NCI-H460 (cell line): Measurements from ENCODE around the gene YY1. TPM values are rescaled to one million over a fixed set of nuclear protein-coding genes. Genes with fewer than 3 reads are reported as not detected.
"Not testable (repeated sequence)": the region's sequence is repeated elsewhere in the genome, so short reads cannot be mapped to it uniquely, and the experiment has no call there.

ENCODE experiments used
- DNase-seq: peaks from one replicate; pipeline ENCODE4 v3.0.0-alpha.2; 2016; ENCODE audit warnings: low read depth; ENCODE audit errors: extremely low read depth
- total RNA-seq: library from RNA; depleted of rRNA; stranded (reverse); fragments of >200 nt; shearing (Covaris generic); gene quantifications from 2 replicates; pipeline ENCODE4 v1.2.3, GENCODE V29; 2014

Gene YY1
- total RNA-seq, 1 experiment from 2014 or later: 54.4 TPM

DNA sequence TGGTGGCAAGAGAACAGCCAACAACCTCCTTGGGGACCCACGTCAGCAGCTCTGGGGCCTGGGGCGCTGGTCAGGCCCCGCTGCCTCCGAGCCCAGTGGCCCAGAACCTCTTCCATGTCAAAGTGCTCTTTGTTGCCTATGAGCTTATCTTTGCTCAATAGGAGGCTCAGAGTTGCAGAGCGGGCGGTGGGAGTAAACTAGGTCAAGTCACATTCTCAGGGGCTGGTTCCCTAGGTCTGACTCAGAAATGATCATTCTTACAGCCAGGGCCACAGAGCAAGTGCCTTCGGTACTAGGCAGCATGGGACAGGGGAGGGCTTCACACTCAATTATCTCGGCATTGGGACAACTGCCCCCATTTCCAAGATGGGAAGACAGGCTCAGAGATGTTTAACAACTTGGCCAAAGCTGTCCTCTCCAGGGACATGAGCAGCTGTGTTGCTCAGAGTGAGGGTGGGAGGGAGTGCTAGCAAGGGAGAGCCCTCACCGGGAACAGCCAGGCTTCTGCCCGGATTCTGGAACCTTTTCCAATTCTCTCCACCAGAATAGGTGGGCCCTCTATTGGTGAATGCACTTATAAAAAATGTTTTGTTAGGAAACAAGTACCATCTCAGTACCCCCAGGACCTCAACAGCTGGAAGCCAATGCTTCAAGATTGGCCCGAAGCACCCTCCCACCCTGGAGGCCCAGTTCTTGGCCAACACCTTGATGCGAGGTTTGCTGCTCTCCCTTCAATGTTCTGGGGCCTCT, 55.4 kb downstream of the YY1 start:
- DNase-seq: no peak

DNA sequence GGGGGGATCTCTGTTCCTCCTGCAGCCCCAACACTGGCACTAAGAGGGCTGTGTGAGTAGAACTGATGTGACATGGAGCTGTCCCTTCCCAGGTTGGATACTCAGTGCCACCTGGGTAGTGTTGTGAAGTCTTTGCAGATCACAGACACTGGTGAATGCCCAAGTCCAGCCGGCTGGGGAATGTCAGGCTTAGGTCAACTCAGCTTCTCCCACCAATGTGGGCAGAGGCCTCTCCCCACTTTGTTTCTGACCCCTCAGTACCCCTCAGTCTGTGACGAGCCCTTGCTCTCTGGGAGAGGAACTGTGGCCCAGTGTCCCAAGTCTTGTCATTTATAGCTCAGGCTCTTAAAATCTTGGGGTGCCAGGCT, 56.0 kb downstream of the YY1 start:
- DNase-seq: no peak

DNA sequence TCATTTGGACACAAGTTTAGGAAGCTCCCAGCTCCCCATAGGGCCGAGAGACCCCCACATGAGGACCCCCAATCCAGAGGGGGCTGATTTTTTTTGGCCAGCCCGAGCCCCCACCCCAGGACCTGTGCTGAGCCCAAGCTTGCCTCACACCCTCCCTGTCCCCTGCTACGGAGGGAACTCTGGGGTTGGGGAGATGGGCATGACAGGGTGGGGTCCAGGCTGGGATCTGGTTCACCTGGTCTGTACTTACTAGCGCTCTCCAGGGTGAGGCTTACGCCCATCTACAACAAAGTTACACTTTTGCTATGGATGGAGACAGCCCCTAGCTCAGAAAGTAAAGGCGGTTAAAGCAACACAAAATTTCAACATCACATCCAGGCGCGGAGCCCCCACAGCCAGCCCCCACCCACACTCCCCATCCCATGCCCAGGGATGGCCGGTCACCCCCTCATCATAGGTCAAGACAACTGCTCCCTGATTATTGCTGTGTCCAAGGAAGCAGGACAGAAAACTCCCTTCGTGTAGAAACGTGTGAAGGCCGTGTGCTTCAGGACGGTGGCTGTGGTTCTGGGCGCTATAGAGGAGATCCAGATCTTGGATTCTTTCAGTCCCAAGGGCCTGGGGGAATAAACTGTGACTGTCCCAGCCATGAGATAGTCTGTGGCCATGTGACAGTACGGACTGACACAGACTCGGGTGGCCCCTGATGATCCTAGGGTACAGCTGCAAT, 56.6 kb downstream of the YY1 start:
- DNase-seq: no peak

DNA sequence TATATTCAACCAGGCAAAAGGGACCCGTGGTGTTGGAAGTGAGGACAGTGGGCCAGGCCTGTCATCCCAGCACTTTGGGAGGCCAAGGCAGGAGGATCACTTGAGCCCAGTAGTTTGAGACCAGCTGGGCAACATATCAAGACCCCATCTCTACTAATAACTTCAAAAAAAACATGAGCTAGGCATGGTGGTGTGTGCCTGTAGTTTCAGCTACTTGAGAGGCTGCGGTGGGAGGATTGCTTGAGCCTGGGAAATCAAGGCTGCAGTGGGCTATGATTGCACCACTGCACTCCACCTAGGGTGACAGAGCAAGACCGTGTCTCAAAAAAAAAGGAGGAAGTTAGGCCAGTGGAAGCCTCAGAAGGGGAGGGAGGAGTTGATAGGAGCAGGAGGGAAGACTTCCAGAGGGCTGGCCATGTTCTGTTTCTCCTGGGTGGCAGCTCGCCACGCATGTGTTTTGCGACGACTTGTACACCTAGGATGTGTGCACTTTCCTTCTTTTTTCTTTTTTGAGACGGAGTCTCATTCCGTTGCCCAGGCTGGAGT, 57.2 kb downstream of the YY1 start:
- DNase-seq: no peak

GRCh38 chr14:100296729-100297128, 57.8 kb downstream of the YY1 start:
- DNase-seq: not testable (repeated sequence)

GRCh38 chr14:100297320-100298300, 58.7 kb downstream of the YY1 start:
- DNase-seq: no peak

DNA sequence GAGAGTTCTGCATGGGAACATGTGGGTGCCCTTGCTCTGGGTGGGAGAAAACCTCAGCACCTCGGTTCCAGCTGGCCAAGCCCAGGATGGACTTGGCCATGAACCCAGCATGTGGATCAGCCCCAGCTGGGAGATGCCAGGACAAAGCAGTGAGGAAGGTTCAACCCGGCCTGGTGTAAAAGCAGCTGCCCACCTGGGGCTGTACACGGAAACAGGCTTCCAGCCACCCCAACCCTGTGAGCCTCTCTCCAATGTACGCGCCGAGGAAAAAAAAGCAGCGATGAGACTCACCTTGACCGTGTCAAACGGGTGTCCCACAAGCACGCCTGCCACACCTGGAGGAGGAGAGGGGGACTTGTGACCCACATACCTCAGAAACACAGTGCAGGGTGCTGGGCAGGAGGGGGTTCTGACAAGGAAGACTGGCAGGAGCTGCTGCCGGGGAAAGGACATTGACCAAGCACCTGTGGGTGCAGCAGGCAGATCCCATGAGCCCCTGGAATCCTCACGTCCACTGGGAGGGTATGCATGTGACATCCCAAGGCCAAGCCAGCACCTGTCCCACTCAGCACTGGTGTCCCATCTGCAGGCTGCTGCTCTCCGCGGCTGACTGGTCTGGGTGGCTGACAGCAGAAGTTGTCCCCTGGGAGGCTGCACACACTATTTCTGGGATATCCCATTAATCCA, 59.8 kb downstream of the YY1 start:
- no peak for DNase-seq

DNA sequence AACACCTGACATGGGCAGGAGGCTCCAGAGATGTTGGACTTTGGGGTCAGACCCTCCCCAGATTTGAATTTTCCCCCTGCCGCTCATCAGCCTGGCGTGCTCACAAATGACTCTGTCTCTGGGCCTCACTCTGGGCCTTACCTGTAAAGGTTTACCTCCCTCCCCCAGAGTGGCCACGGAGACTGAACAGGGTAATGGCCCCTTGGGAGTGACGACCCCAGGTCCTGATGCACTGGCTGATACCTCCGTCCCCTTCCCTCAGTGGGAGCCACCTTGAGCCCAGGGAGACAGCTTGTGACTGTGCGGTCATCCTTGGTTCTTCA, 60.3 kb downstream of the YY1 start:
- DNase-seq: no peak

GRCh38 chr14:100302616-100303015, 63.7 kb downstream of the YY1 start:
- DNase-seq: peak; percentile 52

GRCh38 chr14:100303179-100303578, 64.2 kb downstream of the YY1 start:
- peak; percentile 25 for DNase-seq

DNA sequence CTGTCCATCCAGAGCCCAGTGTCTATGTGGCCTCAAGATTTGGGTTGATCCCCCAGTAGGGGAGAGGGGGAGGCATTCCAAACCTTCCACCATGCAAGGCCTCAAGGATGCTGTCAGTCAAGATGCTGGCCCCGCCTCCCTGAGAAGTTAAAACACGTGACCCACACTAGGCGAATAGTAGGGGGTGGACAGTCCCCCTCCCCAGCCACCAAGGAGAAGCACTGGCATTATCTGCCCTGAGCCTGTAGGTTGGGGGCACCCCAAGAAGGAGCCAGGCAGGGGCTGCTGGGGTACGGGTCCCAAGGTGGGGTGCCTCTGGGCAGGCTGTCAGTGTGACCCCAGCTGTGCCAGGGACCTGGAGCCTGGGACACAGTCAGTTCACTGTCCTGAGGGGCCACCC, 65.0 kb downstream of the YY1 start:
- DNase-seq: no peak

DNA sequence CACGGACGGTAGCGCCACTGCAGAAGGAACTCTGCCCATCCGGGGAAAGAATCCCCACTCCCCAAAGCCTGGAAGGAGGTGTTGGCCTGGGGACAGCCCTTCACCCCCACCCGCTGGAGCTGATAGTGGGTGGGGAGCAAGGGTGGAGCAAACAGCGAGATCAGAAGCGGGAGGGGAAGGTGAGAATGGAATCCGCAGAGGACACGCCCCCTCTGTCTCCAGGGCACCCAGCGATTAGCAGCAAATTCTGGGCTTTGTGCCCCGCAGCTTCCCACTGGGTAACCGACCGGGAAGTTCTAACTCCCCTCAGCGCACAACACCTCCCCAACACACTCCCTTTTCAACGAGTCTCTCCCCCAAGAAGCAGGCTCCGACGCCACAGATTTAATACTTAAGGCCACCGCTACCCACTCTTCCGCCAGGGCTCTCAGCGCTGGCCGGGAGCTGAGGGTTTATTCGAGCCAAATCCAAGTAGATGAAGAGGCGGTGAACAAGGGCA, 65.9 kb downstream of the YY1 start:
- DNase-seq: no peak

DNA sequence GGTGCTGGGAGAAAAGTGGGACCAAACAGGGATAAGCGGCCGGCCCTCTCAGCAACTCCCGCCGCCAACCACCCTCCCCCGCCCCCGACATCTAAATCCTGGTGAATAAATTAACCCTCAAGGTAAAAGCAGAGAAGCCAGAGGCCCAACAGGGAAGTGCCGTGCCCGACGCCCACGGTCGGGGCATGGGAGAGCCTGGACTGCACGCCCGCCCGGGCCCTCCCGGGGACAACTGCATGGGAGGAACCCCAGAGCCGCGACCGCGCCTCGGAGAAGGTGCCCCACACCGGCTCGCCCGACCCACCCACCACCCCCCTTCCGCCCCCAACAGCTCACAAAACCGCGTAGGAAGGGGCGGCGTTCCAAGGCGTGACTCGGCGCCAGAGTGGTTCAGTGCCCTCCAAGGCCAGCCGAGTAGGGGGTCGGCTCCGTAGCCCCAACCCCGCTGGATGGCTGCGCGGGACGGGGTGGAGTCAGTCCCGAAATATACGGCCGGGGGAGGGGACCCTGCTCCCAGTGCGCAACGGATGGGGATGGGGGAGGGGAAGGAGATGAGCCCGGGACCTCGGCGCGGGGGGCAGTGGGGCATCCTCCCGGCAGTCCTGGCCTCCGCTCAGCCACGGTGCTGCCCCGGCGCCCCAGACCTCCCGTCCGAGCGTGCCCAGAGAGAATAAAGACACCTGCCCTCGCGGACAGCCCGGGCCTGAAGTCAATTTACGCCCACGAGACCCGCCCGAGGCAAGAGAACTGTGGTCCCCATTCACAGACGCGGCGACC, 66.6 kb downstream of the YY1 start:
- DNase-seq: no peak

DNA sequence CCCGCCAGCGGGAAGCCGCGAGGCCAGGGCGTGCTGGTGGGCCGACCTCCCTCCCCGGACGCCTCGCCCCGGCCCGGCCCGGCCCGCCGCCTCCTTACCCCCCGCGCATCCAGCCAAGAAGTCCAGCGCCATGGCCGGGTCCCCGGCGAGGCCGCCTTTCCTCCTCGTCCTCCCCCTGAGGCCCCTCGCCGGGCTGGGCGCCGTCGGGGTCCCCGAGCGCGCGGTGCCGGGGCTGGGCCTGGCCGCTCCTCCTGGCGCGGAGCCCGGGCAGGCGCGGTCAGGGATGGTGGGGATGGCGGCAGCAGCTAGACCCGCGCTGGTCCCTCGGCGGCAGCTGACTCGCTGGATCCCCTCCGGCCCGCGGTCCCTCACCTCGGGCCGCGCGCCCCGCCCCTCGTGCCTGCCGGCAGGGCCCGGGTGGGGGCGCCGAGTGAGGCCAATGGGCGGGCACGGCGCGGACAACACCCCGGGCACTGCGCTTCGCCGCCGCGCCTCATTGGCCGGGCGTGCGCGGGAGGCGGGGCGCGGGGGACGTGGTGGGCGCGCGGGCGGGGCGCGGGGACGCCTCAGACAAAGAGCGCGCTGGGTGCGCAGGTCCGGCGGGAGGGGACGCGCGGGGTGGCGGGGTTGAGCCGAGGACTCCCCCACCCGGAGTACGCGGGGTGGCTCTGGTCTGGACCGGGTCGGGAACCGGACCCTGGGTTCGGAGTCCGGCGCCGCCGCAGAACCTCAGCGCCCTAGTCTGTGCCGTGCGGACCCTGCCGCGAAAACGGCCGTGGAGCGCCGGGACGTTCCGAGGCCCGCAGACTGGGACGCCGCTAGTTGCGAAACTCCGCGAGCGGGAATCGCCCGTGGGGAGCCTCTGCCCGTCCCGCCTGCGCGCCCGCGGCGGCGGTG, 67.4 kb downstream of the YY1 start, which contains the start of gene SLC25A29:
SLC25A29 (minus strand) TSS at position 344 of the 897 bp plus-strand sequence; CDS start at position 132, 212 bp downstream.
- DNase-seq: peak; percentile 76

- DNase-seq: no peak
These were observed 68.2 kb downstream of the YY1 start for GRCh38 chr14:100306998-100307765.

DNA sequence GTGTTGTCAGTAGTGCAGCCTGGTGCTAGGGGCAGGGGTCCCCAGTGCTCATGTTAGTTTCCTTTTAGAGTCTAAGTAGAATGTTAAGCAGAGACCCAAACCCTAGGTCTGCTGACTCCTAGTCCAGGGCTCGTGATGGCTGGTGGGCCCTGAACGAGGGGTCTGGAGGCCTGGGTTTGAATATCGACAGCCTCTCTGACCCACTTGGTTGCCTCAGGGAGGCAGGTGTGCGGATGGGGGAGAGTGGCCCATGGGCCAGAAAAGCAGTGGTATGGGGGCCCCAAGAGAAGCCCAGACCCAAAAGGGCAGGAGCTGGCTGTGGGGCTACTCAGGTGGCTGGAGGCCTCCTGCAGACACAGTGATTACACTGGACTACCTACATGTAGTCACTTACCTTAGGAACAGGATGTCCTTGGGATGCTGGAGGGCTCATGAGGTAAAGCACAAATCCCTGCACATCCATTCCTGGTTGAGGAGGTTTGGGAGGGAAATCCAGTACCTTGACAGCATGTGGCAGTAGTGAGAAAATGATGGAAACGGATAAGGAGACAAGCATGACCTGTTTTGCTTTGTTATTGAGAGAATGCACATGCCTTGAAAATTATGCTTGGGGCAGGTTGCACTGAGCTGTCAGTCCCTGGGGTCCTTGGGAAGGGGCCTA, 69.0 kb downstream of the YY1 start:
- DNase-seq: no peak

- DNase-seq: not testable (repeated sequence)
These were observed 69.5 kb downstream of the YY1 start for GRCh38 chr14:100308427-100308792.
